NCI-H82 (cell line): ENCODE measurements around the gene HOXA9.

Source experiments
- DNase-seq: peaks from one replicate; lab custom pipeline; 2025; lab: John Stamatoyannopoulos, UW

HOXA9 gene

DNA sequence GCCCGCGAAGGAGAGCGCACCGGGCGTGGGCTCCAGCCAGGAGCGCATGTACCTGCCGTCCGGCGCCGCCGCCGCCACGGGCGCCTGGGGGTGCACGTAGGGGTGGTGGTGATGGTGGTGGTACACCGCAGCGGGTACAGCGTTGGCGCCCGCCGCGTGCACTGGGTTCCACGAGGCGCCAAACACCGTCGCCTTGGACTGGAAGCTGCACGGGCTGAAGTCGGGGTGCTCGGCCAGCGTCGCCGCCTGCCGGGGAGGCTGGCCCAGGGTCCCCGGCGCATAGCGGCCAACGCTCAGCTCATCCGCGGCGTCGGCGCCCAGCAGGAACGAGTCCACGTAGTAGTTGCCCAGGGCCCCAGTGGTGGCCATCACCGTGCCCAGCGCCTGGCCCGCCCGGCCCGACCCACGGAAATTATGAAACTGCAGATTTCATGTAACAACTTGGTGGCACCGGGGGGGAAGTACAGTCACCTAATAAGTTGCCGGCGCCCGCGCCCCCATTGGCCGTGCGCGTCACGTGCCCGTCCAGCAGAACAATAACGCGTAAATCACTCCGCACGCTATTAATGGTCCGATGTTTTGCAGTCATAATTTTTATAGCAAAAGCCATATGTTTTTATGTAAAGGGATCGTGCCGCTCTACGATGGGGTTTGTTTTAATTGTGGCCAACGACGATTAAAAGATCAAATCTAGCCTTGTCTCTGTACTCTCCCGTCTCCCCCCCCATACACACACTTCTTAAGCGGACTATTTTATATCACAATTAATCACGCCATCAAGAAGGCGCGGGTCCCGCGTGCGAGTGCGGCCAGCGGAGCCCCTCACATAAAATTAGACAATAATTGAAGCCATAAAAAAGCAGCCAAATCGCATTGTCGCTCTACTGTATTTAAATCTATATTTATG lies at the start of gene HOXA9:
Gene HOXA9 (minus strand): TSS at position 449 of the 907 bp plus-strand sequence. CDS start 80 bp downstream, at position 369.
- peak; percentile 73 for DNase-seq

DNA sequence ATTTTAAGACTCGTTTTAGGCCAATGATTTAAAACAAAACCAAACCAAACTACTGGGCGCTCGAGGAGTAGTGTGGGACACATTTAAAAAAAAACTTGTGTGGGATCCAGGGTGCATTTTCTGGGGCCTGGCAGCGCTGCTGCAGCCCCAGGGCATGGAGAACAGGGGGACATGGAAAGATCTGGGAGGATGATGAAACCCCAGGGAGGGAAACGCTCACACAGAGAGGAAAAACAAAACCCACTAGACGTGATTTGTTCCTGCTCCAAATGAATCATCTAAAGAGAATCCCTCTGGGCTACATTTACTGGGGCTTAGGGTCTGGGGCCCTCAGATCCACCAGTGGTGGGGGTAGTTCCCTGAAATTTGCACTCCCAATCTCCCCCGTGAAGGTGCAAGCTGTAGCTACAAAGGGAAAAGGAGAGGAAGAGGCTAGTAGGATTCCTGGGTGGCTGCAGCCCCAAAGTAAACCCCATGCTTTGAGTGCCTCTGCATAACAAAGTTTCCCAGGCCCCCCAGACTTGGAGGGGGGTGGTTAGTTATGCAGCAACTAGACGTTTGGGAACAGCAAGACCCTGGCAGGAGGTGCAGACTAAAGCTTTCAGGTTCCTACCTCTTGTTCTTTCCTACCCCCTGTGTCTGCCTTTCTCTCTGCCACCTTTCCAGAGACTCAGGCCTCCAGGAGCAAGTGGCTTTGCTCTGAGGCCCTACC lies 49.1 kb upstream of the HOXA9 start:
- no peak for DNase-seq

DNA sequence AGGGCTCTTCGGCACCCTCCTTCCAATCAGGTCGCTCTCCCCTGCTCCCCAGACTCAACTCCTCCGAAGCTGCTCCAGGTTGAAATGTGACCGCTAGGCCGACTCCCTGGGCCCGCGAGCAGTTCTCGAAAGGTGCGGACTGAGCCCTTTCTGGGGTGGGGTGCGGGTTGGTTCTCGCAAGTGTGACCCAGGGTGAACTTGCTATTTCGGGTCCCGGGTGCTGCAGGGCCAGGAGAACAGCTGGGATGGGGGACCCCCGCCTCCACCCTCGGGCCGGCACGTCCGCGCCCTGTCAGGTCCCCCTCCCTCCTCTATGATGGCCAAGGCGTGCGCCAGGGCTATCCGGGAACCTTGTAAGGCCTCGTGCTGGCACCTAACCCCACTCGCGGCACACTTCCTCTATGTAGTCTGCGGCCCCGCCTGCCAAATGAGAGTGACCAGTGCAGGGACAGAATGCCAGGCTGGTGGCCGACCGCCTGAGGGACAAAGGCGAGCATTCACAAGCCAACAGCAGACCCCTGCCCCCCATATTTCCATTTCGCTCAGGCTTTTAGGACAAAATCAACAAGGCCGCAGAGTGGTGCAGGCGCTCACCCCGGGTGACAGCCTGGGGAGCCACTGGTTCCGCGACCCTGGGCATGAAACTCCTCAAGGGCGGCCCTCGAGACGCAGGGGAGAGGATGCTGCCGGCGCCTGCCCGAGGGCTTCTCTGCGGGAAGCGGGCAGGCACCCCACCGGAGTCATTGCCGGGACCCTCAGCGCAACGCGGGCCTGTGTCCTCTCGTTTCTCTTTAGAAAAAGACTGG lies 48.3 kb upstream of the HOXA9 start:
- DNase-seq: no peak

DNA sequence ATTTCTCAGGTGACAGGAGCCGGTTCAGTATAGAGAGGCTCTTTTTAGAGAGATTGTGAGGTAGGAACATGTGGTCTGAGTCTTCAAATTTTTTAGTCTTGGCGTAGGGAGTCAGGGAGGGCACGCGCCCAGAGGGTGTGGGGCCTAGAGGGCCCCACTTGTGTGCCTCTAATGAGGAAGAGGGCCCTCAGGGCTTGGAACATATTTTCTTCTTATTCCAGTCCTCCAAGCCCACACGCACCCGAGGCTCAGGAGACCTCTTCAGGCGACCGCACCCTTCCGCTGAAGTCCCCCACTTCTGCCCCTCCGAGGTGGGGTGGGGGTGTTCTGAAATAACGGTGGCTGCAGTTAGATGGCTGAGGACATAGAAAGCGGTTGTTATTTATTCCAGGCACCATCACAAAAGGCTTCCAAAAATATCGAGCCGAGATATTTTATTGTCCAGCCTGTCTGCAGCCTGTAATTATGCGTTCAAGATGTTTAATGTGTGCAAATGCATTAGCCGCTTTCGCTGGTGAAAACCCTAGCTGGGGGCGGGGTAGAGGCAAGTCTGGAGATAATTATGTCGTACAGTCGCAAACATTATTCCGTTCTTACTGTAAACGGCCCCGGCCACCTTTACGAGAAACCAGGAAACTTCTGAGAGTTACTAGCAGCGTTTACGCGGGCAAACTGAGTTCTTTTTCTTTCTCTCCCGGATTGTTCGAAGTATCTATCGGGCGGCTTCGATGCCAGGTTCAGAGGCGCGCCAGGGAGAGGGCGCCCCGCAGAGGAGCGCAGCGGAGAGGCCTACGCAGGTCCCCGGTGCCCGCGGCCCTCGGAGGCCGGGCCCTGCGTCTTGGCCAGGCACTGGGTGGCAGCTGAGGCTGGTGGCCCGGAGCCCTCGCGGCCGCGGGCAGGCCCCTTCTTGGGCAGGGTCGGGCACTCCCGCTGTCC lies 47.4 kb upstream of the HOXA9 start:
- DNase-seq: no peak

DNA sequence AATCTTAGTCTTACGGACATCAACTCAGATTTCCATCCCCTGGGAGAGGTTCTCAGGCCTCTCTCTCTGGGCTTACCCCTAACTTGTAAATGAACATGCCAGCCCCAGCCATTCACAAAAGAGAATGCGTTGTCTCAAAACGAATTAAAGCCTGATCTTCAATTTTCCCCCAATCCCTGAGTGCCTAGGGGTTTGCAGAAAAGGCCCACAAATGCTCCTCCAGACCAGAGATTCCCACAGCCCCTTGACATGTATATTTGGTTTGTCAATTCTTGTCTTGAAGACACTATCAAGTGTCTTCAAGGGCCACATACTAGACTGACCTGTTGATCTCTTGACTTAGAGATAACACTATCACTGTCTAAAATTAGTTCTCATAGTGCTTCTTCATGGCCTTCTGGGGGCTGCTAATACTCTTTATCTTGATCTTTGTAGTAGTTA lies 46.4 kb upstream of the HOXA9 start:
- no peak for DNase-seq

DNA sequence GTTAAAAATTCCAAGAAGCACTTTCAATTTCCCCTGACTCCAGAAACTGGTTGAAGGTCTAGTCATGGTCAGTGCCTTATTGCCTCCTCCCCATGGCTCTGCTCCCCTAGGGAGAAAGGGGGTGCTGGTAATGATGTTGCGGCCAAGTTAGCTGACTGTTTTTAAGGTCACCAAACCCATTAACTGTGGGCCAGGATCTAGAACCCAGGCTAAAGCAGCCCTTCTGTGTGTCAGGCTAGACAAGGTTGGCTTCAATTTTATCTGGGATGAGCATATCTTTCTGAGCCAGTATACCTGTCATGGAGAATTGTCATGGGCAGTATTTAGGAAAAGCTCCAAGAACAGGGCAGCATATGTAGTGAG lies 45.7 kb upstream of the HOXA9 start:
- no peak for DNase-seq

DNA sequence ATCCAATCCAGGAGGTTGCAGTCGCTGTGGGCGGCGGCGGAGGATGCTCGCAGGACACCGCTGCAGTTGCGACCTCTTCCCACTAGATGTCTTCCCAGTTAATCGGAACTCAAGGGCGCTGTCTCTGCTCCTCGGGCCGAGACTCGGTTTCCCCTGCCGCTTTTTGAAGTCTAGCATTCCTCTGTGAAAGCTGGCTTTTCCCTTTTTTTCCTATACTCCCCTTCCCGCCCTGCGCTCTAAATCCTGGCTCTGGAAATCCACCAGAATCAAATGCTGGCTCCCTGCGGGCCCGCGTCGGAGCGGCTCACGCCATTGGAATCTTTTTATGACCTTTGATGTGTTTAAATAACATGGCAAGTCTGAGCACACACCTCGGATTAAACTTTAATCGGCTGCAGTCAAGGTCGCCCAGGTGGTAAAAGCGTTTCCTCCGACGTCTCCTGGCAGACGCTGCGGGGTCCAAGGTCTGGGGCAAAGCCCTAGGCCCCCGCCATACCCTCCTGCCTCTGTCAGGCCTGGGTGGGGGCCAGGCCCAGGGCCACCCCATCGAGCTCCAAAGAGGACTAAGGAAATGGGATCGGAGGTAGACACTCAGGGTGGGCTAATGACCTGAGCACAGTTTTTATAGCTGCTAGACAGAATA lies 45.2 kb upstream of the HOXA9 start:
- peak; percentile 60 for DNase-seq

DNA sequence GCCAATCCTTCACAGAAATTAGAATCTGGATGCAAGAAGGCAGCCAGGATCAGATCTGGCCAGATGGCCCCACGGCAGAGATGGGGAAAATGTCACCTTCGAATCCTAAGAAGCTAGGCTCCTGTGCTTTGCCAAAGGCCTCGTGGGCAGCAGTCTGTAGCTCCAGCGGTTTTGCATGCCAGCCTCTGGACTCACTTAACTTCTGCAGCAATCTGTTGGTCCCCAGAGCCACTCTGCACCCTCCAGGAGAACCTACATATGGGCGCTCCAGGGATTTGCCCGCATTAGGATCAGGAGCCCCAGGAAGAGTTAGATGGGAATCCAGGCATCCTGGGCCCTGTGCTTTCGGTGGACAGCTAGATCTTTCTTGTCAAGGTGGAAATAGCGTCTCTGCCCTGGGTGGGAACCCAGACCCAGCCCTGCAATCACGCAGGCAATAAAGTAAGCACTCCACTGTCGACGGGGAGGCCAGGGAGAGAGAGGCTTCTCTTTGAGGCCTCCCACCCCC lies 44.6 kb upstream of the HOXA9 start:
- DNase-seq: peak; percentile 57

DNA sequence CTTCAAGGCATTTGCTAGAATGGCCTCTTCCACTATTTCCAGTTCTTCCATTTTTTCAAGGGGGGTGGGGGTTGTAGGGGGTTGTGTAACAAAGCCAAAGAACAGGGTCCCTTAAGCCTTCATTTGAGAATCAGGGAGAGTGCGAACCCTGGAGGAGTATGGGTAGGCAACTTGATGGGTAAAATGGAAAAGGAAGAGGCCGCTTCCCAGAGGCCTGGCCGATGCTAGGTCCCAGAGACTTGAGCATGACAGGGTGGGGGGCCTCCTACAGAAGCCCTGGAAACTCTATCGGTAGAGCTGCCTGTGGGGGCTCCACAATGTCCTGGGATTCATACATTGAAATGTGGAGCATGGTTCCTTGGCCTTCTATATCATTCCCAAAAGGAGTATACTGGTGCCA lies 43.7 kb upstream of the HOXA9 start:
- no peak for DNase-seq

DNA sequence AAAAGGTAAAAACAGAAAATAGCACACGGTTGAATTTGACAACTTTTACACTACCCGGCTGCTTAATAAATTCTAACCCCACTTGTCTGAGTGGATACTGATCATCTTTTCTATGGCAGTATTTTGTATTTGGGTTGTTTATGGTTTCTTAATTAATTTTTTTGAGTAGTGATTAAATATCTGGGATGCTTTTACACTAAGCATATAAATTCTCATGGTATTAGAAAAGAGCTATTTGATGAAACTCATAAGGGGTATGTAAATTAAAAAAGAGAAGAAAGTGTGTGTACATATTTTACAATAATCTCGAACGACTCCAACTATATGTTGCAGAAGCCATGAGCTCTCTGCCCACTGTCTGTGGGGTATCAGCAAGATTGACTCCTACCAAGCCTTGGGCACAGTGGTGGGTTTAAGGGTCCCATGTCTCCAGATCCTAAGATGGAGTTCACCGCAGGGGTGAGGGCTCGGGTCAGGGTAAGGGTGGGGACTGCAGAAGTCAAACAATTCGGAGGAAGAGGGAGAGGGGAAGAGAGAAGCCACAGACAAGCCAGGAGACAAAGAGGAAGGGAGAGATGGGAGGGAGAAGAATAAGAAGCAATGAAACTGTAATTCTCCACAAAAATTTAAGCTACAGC lies 42.1 kb upstream of the HOXA9 start:
- no peak for DNase-seq

DNA sequence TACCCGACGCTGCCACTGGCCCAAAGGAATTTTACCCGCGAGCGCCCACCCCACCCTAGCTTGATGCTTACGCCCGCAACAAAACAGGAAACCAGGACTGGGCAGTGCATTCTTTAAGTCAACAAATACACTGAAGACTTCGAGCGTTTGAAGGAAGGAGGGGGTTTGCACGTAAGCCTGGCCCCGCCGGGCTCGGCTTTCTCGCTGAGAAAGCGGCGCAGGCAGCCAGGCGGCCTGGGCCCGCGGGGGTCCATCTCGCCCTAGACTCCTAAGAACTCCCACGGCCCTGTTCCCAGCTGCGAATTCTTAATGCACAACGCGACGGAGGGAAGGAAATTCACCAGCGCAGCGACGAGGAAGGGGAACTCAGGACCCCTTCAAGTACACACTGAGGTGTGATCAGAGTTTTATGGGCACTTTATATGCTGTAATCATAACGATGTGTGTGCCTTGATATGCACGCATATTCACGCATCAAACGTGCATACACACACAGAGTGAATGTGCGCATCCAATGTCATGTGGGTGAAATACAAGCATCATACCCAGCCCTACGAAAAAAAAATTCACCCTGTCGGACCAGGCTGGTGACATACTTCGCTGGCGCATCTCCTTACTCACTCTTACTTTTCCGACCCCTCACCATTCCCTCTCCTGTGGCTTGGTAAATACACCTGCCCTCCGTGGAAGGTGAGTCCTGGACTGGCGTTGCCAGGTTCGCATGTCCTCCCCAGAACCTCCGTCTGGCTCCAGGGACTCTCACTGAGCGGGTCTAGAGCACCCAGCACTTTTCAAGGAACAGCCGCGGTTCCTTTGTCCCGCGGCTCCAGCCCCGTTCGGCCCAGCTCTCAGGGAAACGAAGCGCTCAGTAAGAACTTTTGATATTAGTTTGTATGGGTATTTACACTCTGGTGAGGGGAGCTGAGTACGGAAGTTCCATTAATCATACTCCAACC lies 40.3 kb upstream of the HOXA9 start:
- no peak for DNase-seq

DNA sequence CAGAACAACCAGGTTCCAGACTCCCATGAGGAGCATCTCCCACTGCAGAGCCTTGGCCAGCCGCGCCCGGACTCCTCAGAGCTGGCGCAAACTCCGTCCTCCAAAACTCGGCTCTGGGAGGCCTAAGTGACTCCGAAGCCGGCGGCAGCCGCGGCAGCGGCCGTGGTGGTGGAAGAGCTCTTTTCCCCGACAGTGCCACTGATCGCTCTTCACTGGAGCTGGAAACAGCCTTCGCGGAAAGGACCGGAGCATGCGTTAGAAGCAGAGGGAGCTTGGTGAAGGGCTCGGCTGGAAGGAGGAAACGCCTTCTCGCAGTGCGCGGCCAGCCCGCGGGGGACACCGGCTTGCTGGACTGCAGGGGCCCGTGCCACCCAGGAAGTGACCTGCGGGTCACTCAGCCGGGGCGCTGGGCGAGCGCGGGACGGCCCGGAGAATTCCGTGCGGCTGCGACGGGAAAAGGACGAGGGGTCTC lies 39.5 kb upstream of the HOXA9 start:
- DNase-seq: no peak

DNA sequence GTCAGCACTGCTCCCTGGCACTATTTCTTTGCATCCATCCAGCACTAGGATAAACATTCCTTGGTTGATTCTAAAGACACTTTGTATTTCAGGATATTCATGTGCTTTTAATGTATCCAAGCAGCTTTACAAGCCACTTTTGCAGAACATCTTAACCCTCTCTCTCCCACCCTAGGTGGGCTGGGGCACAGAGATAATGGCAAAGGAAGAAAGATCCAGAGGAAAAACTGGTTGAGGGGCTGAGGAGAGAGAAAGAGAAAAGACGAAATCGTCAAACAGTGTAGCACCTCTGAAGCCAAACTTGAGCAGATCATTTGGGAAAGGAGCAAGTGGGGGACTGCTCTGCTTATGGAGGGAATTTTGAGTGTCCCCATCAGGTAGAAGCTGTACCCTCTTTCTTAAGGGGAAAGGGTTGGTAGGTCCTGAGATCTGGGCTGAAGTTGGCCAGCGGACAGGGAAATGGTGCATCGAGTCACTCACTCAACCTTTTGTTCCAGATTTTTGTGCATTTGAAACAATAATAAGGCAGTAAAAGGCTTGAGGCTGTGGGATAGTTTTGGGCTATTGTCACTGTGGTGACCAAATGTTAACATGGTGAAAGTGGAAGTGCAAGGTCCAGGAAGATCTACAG lies 38.7 kb upstream of the HOXA9 start:
- no peak for DNase-seq

DNA sequence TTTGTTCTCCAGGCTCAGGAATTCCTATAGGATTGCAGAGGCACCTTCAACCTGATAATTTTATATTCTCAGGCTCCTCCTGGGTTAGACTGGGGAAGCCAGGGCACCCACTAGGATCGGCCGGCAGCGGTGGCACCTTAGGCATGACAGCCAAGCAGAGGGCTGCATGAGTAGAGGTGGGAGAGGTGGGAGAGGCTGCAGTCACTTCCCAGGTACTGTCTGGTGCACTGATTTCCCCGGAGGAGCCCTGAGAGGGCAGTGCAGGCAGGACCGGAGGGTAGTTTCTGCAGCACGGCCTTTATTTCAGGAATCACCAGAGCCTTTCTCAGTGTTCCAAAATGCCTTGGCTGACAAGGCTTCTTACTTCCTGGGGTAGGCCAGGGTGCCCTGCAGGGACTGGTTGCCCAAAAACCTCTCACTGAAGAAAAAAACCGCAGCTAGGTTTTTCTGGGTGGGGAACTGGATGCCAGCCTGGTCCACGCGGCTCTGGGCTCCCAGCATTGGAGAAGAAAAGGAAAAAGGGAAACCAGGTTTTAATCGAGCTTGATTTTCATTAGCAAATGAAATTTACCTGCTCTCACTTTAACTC lies 38.1 kb upstream of the HOXA9 start:
- DNase-seq: no peak

DNA sequence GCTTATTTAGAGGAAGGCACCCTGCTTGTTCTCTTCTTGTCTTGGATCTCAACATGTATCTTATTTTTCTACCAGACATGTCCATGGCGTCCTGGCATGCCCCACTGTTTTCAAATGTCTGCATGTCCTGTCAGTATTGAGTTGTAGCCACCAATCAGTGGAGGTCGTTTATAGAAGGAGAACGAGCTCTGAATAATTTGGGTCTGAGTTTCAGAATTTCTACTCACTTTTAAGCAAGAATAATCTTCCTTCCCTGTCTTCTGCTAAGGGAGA lies 37.5 kb upstream of the HOXA9 start:
- no peak for DNase-seq

DNA sequence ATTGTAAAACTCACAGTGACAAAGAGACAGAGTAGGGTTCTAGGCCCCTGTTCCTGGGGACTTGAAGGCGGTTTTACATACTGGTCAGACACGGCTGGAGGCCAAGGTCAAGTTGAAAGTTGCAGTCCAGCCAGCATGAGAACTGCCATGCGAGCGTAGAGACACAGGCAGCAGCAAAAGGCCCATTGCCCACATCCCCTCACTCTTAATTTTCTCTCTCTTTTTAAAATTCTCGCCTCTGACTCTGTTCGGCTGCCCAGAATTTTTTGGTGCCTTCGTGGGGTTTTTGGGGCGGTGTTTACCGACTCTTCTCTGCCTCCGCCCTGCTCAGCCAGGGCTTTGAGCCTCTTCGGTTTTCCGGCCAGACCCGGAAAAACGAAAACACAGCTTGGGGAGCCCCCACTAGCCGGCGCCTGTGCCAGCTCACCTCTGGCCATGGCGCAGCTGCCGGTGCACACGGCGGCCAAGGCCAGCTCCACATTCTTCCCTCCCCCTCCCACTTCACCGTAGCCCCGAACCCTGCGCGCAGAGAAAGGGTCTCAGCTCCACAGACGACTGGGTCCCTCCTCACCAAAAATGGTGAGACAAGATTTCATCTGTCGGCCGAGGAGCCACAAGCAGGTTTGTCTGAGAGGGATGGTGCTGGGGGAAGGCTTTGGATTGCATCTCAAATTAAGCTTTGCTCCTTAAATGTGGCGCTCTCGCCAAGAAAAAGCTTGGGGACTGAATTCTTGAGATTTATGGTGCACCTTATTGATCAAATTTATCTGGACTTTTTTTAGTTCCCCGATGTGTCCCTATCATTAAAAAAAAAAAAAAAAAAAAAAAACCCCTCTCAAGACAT lies 36.9 kb upstream of the HOXA9 start:
- no peak for DNase-seq

DNA sequence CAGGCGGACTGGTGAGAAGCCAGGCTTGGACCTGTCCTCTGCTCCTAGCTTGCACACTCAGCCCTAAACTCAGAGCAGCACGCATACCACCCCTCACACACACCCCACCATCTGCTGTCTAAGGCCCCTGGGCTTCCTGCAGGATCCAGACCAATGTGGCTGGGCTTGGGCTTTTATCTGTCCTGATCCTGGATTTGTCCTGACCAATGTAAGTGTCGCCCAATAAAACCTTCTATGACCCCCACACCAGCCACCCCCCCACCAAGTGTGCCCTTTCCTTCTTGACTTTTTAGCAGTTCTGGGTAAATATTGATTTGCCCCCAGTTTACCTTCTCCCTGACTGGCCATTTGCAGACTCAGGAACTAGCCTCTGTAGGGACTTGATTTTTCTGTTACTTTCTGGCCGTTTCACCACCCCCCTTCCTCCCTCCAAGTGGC lies 36.3 kb upstream of the HOXA9 start:
- DNase-seq: peak; percentile 68
